OCI-LY7 (cell line): ENCODE measurements around the gene MUC12.

Experiments used
- EZH2phosphoT487 ChIP-seq: fragments of 200-600 bp; sonication (generic); IDR thresholded peaks from 2 replicates; pipeline ENCODE4 v1.6.1; 2018; ENCODE audit warnings: low read depth, borderline replicate concordance, mild to moderate bottlenecking, mixed run types, antibody characterized with exemption, low read length, moderate library complexity, mixed read lengths
- TF ChIP-seq, protein P1 (sequence below): fragments of 200-600 bp; sonication (generic); conservative IDR thresholded peaks from 2 replicates; pipeline ENCODE4 v1.5.1; 2014; ENCODE audit warnings: mild to moderate bottlenecking, antibody characterized with exemption, low read length, moderate library complexity, mixed read lengths

DNA sequence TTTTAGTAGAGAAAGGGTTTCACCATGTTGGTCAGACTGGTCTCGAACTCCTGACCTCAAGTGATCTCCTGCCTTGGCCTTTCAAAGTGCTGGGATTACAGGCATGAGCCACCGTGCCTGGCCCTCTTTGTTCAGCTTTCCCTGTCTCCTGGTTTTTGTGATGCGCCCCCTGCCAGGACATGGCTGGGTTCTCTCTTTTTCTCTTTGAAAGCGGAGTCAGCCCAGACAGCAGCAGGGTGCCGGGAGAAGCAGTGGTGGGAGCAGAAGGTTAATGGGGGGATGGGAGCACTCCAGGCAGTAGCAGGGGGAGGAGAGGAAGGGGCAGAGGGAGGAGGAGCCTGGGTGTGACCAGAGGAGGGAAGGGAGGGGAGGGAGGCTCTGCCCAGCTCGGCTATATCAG lies 18.2 kb upstream of the MUC12 start:
- TF ChIP-seq, protein P1, sequence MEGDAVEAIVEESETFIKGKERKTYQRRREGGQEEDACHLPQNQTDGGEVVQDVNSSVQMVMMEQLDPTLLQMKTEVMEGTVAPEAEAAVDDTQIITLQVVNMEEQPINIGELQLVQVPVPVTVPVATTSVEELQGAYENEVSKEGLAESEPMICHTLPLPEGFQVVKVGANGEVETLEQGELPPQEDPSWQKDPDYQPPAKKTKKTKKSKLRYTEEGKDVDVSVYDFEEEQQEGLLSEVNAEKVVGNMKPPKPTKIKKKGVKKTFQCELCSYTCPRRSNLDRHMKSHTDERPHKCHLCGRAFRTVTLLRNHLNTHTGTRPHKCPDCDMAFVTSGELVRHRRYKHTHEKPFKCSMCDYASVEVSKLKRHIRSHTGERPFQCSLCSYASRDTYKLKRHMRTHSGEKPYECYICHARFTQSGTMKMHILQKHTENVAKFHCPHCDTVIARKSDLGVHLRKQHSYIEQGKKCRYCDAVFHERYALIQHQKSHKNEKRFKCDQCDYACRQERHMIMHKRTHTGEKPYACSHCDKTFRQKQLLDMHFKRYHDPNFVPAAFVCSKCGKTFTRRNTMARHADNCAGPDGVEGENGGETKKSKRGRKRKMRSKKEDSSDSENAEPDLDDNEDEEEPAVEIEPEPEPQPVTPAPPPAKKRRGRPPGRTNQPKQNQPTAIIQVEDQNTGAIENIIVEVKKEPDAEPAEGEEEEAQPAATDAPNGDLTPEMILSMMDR: no peak
- TF ChIP-seq EZH2phosphoT487: no peak
